ENCODE data around the gene SRSF1.
A peak's percentile ranks its signal among the peaks of the same experiment; 100 is the strongest.
"Not testable (repeated sequence)": the region's sequence is repeated elsewhere in the genome, so short reads cannot be mapped to it uniquely, and the experiment has no call there.

Gene SRSF1

GRCh38 chr17:58051468-58051867, 44.4 kb upstream of the SRSF1 start:
- H3K4me1 Mint-ChIP-seq: peaks cover 15% of the 10 kb centered on the region
- H3K36me3 Mint-ChIP-seq (ENCODE audit: low read depth): no peaks in the 10 kb centered on the region
- H3K27me3 Mint-ChIP-seq (ENCODE audit: low read depth, poor library complexity): peaks cover 12% of the 10 kb centered on the region
- H3K9me3 Mint-ChIP-seq: no peaks in the 10 kb centered on the region
- TF ChIP-seq CTCF (IDR thresholded peaks at IDR 0.05): no peak
- peak overlapping the region; percentile 7 for H3K27ac Mint-ChIP-seq
- DNase-seq: no peak
- no peak overlapping the region for H3K4me3 Mint-ChIP-seq

GRCh38 chr17:58050966-58051365, 43.9 kb upstream of the SRSF1 start:
- Mint-ChIP-seq H3K4me1 (peaks cover 15% of the 10 kb centered on the region), H3K4me3 (no peak overlapping the region), H3K9me3 (no peaks in the 10 kb centered on the region), H3K36me3 (ENCODE audit: low read depth) (no peaks in the 10 kb centered on the region), H3K27ac (no peak overlapping the region), H3K27me3 (ENCODE audit: low read depth, poor library complexity) (peaks cover 16% of the 10 kb centered on the region)
- DNase-seq: no peak
- TF ChIP-seq CTCF (IDR thresholded peaks at IDR 0.05): no peak

GRCh38 chr17:58049533-58049932, 42.5 kb upstream of the SRSF1 start:
- no peak for TF ChIP-seq CTCF (IDR thresholded peaks at IDR 0.05)
- peaks cover 15% of the 10 kb centered on the region for H3K4me1 Mint-ChIP-seq
- H3K27me3 Mint-ChIP-seq (ENCODE audit: low read depth, poor library complexity): peaks cover 17% of the 10 kb centered on the region
- peaks cover under 1% of the 10 kb centered on the region for H3K9me3 Mint-ChIP-seq
- H3K4me3 Mint-ChIP-seq: no peak overlapping the region
- no peak for DNase-seq
- H3K27ac Mint-ChIP-seq: no peak overlapping the region
- no peaks in the 10 kb centered on the region for H3K36me3 Mint-ChIP-seq (ENCODE audit: low read depth)

- no peak for TF ChIP-seq CTCF (IDR thresholded peaks at IDR 0.05)
These were observed 40.5 kb upstream of the SRSF1 start for GRCh38 chr17:58047376-58048150.

GRCh38 chr17:58046239-58047094, 39.4 kb upstream of the SRSF1 start:
- no peak for TF ChIP-seq CTCF (IDR thresholded peaks at IDR 0.05)
- Mint-ChIP-seq H3K9me3 (peaks cover 4% of the 10 kb centered on the region), H3K4me1 (peaks cover 9% of the 10 kb centered on the region), H3K27me3 (ENCODE audit: low read depth, poor library complexity) (peaks cover 18% of the 10 kb centered on the region), H3K36me3 (ENCODE audit: low read depth) (no peaks in the 10 kb centered on the region), H3K4me3 (no peak overlapping the region), H3K27ac (no peak overlapping the region)
- DNase-seq: no peak

More at GRCh38 chr17:58047376-58048150, 40.5 kb upstream of the SRSF1 start:
- H3K4me1 Mint-ChIP-seq: peaks cover 9% of the 10 kb centered on the region
- H3K27ac Mint-ChIP-seq: no peak overlapping the region
- no peak for DNase-seq
- peaks cover 16% of the 10 kb centered on the region for H3K27me3 Mint-ChIP-seq (ENCODE audit: low read depth, poor library complexity)
- peaks cover 4% of the 10 kb centered on the region for H3K9me3 Mint-ChIP-seq
- H3K36me3 Mint-ChIP-seq (ENCODE audit: low read depth): no peaks in the 10 kb centered on the region
- no peak overlapping the region for H3K4me3 Mint-ChIP-seq

GRCh38 chr17:58044256-58044655, 37.2 kb upstream of the SRSF1 start:
- not testable (repeated sequence) for H3K27ac Mint-ChIP-seq; H3K36me3 Mint-ChIP-seq (ENCODE audit: low read depth); DNase-seq; H3K4me3 Mint-ChIP-seq; H3K9me3 Mint-ChIP-seq
- Mint-ChIP-seq H3K4me1 (peaks cover 15% of the 10 kb centered on the region), H3K27me3 (ENCODE audit: low read depth, poor library complexity) (peaks cover 23% of the 10 kb centered on the region)
